K562 (cell line): ENCODE measurements around the gene KIF26B. TPM values are rescaled to one million over a fixed set of nuclear protein-coding genes. Genes with fewer than 3 reads are reported as not detected.
A peak's percentile ranks its signal among the peaks of the same experiment; 100 is the strongest.

Source experiments
- ATF7 ChIP-seq: fragments of 450-650 bp; IDR thresholded peaks from 2 replicates; pipeline ENCODE4 v1.7.1; 2014; ENCODE audit warnings: mild to moderate bottlenecking, moderate library complexity
- CREM ChIP-seq: IDR thresholded peaks from 2 replicates; pipeline ENCODE4 v1.6.1; 2014; ENCODE audit warnings: antibody characterized with exemption, low read depth
- EZH2 ChIP-seq: IDR thresholded peaks from 2 replicates; pipeline ENCODE4 v1.6.1; 2012; ENCODE audit warnings: low read depth, mild to moderate bottlenecking, inconsistent platforms, low read length, borderline replicate concordance
- HBP1 ChIP-seq: fragments of 450-650 bp; formaldehyde crosslinking; IDR thresholded peaks from 2 replicates; pipeline ENCODE4 v1.4.0; 2022; ENCODE audit warnings: missing genetic modification characterization
- MEF2D ChIP-seq: conservative IDR thresholded peaks from 2 replicates; pipeline ENCODE4 v1.6.1; 2016; ENCODE audit warnings: low read depth, missing genetic modification characterization, missing compliant biosample characterization
- RBBP5 ChIP-seq: fragments of 200-600 bp; sonication (generic); IDR thresholded peaks from 2 replicates; pipeline ENCODE4 v1.6.1; 2012; ENCODE audit warnings: borderline replicate concordance, mild to moderate bottlenecking, low read length, control low read depth, inconsistent platforms; ENCODE audit not compliant: insufficient read depth, poor library complexity, severe bottlenecking
- ZHX1 ChIP-seq: fragments of 150-350 bp; conservative IDR thresholded peaks from 2 replicates; pipeline ENCODE4 v1.6.1; 2014; ENCODE audit warnings: low read length
- polyA plus RNA-seq, 8 experiments: library from polyadenylated mRNA; depleted of rRNA in 4 of 8; stranded (reverse) in 5 of 8; unstranded in 3 of 8; fragments of >200 nt; fragmentation: Nextera tagmentation in 2 of 8; fragmentation: Illumina TruSeq in 1 of 8; extraction: Ambion mirVana in 2 of 8; extraction: Trizol in 1 of 8; gene quantifications; 2 replicates each; pipeline versions ENCODE4 v1.2.1 to v1.2.3, GENCODE V29; 2011 to 2014; ENCODE audit warnings: inconsistent platforms in 1 of 8, missing spikeins in 1 of 8
- total RNA-seq, 7 experiments: library from RNA; depleted of rRNA in 6 of 7; stranded (reverse); fragments of >200 nt in 6 of 7; fragmentation: Illumina TruSeq in 2 of 7; extraction: Trizol in 2 of 7; gene quantifications; 2 replicates each; pipeline versions ENCODE4 v1.2.1 to v1.2.3, GENCODE V29; 2011 to 2021; ENCODE audit warnings: low replicate concordance in 1 of 7
- TF ChIP-seq, protein P1 (sequence below), 2 experiments: fragments of 450-650 bp; IDR thresholded peaks; 2 replicates each; pipeline ENCODE4 v1.6.1; 2018; ENCODE audit warnings: mild to moderate bottlenecking in 2 of 2, low read depth in 1 of 2; ENCODE audit not compliant: partially characterized antibody in 2 of 2
- TF ChIP-seq, protein P2 (sequence below): sonication (generic); formaldehyde crosslinking; IDR thresholded peaks from 2 replicates; pipeline ENCODE4 v1.8.1; 2023; ENCODE audit warnings: mild to moderate bottlenecking, missing genetic modification reagents
- TF ChIP-seq, protein P3 (sequence below): sonication (generic); formaldehyde crosslinking; IDR thresholded peaks from 2 replicates; pipeline ENCODE4 v1.8.0; 2023; ENCODE audit warnings: mild to moderate bottlenecking, missing genetic modification reagents

The KIF26B gene
- total and polyA plus RNA-seq, 9 of the 15 experiments (the other 6 are each of a cell fraction or from before 2014, with no cell fraction given), result 0.02 to 0.08 (median 0.03) TPM; not detected in 6

GRCh38 chr1:245155272-245156040 lies 671 bp downstream of the KIF26B start (continued):
- TF ChIP-seq, protein P1, sequence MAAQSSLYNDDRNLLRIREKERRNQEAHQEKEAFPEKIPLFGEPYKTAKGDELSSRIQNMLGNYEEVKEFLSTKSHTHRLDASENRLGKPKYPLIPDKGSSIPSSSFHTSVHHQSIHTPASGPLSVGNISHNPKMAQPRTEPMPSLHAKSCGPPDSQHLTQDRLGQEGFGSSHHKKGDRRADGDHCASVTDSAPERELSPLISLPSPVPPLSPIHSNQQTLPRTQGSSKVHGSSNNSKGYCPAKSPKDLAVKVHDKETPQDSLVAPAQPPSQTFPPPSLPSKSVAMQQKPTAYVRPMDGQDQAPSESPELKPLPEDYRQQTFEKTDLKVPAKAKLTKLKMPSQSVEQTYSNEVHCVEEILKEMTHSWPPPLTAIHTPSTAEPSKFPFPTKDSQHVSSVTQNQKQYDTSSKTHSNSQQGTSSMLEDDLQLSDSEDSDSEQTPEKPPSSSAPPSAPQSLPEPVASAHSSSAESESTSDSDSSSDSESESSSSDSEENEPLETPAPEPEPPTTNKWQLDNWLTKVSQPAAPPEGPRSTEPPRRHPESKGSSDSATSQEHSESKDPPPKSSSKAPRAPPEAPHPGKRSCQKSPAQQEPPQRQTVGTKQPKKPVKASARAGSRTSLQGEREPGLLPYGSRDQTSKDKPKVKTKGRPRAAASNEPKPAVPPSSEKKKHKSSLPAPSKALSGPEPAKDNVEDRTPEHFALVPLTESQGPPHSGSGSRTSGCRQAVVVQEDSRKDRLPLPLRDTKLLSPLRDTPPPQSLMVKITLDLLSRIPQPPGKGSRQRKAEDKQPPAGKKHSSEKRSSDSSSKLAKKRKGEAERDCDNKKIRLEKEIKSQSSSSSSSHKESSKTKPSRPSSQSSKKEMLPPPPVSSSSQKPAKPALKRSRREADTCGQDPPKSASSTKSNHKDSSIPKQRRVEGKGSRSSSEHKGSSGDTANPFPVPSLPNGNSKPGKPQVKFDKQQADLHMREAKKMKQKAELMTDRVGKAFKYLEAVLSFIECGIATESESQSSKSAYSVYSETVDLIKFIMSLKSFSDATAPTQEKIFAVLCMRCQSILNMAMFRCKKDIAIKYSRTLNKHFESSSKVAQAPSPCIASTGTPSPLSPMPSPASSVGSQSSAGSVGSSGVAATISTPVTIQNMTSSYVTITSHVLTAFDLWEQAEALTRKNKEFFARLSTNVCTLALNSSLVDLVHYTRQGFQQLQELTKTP (IDR thresholded peaks at IDR 0.05; ENCODE audit: low read depth in 1 of 2, partially characterized antibody in 2 of 2), result no peak
- TF ChIP-seq MEF2D (no peak), RBBP5 (peak; percentile 4), ZHX1 (no peak), CREM (no peak), ATF7 (no peak), EZH2 (0 out of 2 replicates have a peak, but pooled peaks have one; percentile 0), HBP1 (CRISPR knock-in tag) (no peak)
- TF ChIP-seq, protein P2, sequence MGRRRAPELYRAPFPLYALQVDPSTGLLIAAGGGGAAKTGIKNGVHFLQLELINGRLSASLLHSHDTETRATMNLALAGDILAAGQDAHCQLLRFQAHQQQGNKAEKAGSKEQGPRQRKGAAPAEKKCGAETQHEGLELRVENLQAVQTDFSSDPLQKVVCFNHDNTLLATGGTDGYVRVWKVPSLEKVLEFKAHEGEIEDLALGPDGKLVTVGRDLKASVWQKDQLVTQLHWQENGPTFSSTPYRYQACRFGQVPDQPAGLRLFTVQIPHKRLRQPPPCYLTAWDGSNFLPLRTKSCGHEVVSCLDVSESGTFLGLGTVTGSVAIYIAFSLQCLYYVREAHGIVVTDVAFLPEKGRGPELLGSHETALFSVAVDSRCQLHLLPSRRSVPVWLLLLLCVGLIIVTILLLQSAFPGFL, result no peak
- TF ChIP-seq, protein P3, sequence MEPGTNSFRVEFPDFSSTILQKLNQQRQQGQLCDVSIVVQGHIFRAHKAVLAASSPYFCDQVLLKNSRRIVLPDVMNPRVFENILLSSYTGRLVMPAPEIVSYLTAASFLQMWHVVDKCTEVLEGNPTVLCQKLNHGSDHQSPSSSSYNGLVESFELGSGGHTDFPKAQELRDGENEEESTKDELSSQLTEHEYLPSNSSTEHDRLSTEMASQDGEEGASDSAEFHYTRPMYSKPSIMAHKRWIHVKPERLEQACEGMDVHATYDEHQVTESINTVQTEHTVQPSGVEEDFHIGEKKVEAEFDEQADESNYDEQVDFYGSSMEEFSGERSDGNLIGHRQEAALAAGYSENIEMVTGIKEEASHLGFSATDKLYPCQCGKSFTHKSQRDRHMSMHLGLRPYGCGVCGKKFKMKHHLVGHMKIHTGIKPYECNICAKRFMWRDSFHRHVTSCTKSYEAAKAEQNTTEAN (CRISPR knock-in tag), result no peak
